ENCODE measurements around the gene CELF4.

Gene CELF4

DNA sequence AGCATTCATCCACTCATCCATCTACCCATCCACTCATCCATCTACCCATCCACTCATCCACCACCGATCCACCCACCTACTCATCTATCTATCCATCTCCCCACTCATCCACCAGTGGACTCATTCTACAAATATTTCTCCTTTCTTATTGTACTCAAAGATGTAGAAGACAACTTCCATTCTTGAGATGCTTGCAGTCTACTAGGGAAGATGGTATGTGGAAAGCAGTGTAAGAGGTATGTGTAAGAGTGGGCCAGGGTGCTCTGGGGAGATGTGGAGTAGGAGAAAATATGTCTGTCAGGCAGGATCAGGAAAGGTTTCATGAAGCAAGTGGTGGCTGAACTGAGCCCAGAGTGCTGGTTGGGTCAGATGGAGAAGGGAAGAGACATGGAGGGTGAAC, 150.8 kb downstream of the CELF4 start:
- H3K4me1 ChIP-seq = no peaks in the 10 kb centered on the region; a peak in 2 of 20 replicates
- no peak overlapping the region for H3K4me3 ChIP-seq
- no peak overlapping the region for H3K4me2 ChIP-seq
- TF ChIP-seq Cebpa-rat (IDR thresholded peaks at IDR 0.05) = no peak
- no peaks in the 10 kb centered on the region for H3K36me3 ChIP-seq
- H4K20me1 ChIP-seq = no peaks in the 10 kb centered on the region
- H3K27ac ChIP-seq = no peak overlapping the region
- no peaks in the 10 kb centered on the region for H3K27me3 ChIP-seq
- no peak overlapping the region for H3K9ac ChIP-seq
- H3K9me3 ChIP-seq (replicated peaks in 1 of 11) = peaks cover 11 to 19% (median 15%) of the 10 kb centered on the region in 11 experiments; a peak in 21 of 22 replicates

DNA sequence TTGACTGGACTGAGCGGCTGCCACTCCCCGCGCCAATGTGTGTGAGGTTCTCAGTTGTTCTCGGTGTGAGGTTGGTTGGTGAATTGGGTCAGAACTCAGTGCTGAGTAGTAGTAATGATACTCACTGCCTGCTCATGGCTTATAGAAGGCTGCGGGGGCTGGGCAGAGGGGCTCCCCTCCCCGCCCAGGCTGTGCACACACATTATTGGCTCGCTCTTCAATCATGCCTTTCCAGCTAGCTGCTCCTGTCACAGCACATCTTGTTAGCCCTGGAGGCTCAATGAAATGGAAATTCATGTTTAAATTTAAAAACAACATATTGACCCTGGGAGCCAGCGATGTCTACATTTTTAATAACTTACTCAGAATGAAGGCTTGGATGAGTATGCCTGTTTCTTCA, 152.8 kb downstream of the CELF4 start:
- no peaks in the 10 kb centered on the region for H3K36me3 ChIP-seq
- H3K4me2 ChIP-seq = no peak overlapping the region
- H3K9me3 ChIP-seq (replicated peaks in 1 of 11) = peaks cover 11 to 19% (median 15%) of the 10 kb centered on the region in 11 experiments; a peak in 21 of 22 replicates
- no peaks in the 10 kb centered on the region; a peak in 2 of 20 replicates for H3K4me1 ChIP-seq
- no peaks in the 10 kb centered on the region for H3K27me3 ChIP-seq
- H4K20me1 ChIP-seq = no peaks in the 10 kb centered on the region
- no peak overlapping the region for H3K4me3 ChIP-seq
- no peak overlapping the region for H3K27ac ChIP-seq
- no peak overlapping the region for H3K9ac ChIP-seq
- no peak for TF ChIP-seq Cebpa-rat (IDR thresholded peaks at IDR 0.05)

DNA sequence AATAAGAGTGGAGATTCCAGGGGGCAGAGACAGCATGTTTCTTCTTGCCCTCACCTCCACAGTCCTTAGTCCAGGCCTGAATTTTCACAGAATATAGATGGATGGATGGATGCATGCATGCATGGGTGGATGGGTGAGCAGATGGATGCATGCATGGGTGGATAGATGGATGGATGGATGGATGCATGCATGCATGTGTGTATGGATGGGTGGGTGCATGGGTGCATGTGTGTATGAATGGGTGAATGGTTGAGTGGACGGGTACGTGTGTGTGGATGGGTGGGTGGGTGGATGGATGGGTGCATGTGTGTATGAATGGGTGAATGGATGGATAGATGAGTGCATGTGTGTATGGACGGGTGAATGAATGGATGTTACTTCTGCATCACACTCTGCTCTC, 153.3 kb downstream of the CELF4 start:
- TF ChIP-seq Cebpa-rat (IDR thresholded peaks at IDR 0.05) = no peak
- no peaks in the 10 kb centered on the region; a peak in 2 of 20 replicates for H3K4me1 ChIP-seq
- H4K20me1 ChIP-seq = no peaks in the 10 kb centered on the region
- H3K9me3 ChIP-seq (replicated peaks in 1 of 11) = peaks cover 11 to 19% (median 15%) of the 10 kb centered on the region in 11 experiments; a peak in 21 of 22 replicates
- H3K9ac ChIP-seq = no peak overlapping the region
- no peak overlapping the region for H3K4me2 ChIP-seq
- H3K27me3 ChIP-seq = no peaks in the 10 kb centered on the region
- H3K36me3 ChIP-seq = no peaks in the 10 kb centered on the region
- no peak overlapping the region for H3K4me3 ChIP-seq
- no peak overlapping the region for H3K27ac ChIP-seq

DNA sequence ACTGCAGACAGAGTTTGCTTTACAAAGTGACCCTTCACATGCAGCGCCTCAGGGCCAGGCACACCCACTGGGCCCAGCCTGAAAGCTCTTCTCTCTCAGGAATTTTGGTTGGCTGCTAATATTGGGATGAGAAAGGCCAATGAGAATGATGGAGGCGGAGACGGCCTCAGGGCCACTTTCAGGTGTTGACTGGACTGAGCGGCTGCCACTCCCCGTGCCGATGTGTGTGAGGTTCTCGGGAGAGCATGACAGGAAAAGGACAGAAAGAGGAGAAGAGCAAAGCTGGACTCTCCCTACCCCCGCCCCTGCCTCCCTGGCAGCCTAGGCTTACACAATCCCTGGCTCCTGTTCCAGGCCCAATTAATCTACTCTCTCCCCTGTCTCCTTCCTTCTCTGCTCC, 155.7 kb downstream of the CELF4 start:
- Histone ChIP-seq H3K36me3 (no peaks in the 10 kb centered on the region), H3K4me1 (peaks cover 0 to 7% (median 0%) of the 10 kb centered on the region in 10 experiments; a peak in 2 of 20 replicates), H3K4me3 (no peak overlapping the region), H3K9ac (no peak overlapping the region), H3K9me3 (replicated peaks in 1 of 11) (peaks cover 11 to 19% (median 15%) of the 10 kb centered on the region in 11 experiments; a peak in 21 of 22 replicates), H3K27ac (no peak overlapping the region), H4K20me1 (no peaks in the 10 kb centered on the region), H3K4me2 (no peak overlapping the region), H3K27me3 (no peaks in the 10 kb centered on the region)
- TF ChIP-seq Cebpa-rat (IDR thresholded peaks at IDR 0.05) = no peak

DNA sequence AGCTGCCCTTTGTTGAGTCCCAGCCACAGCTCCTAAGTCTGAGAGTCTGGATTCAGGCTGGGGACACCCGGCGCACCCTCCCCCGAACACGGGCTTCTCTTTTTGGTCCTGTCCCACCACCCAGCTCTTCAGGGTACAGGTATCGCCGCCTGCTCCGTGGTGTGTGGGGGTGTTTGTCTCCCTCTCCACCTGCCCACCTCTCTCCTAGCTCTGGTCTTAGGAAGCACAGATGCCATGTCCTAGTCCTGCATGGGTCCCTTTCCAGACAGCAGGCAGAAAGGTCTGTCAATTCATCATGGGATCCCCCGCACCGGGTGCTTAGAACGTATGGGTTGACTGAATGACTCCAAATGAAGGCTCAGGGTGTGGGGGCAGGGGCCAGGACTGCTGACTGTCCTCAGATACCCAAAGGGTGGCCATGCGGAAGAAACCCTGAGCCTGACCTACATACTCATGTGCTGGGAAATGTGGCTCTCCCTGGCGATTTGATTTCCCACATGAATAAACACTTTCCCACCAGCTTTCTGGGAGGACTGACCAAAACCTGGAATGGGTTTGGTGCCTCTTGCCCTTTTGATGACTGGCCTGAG, 156.8 kb downstream of the CELF4 start:
- Histone ChIP-seq H3K9ac (no peak overlapping the region), H4K20me1 (no peaks in the 10 kb centered on the region; a peak in 1 of 22 replicates), H3K27me3 (no peaks in the 10 kb centered on the region), H3K4me3 (no peak overlapping the region), H3K27ac (no peak overlapping the region), H3K36me3 (no peaks in the 10 kb centered on the region), H3K4me2 (no peak overlapping the region), H3K9me3 (replicated peaks in 1 of 11) (peaks cover 11 to 19% (median 15%) of the 10 kb centered on the region in 11 experiments; a peak in 21 of 22 replicates), H3K4me1 (peaks cover 0 to 7% (median under 1%) of the 10 kb centered on the region in 10 experiments; a peak in 5 of 20 replicates)
- TF ChIP-seq Cebpa-rat (IDR thresholded peaks at IDR 0.05) = no peak

DNA sequence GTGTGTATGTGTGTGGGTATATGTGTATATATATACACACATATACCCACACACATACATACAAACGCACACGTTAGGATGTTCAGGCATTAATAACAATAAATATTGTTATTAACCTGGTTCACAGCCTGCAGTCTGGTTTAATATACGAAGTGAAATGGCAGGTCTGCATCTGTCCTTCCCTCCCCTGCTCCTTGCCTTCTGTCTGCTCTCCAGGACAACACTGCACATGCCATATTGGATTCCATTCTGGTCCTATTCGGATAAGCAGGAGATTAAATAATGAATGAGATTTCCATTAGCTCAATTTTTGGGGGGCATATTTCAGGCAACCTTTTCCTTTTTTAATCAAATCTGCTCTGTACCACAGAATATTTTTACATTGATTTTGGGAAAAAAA, 158.0 kb downstream of the CELF4 start:
- H3K36me3 ChIP-seq = no peaks in the 10 kb centered on the region
- peaks cover 11 to 19% (median 15%) of the 10 kb centered on the region in 11 experiments; a peak in 21 of 22 replicates for H3K9me3 ChIP-seq (replicated peaks in 1 of 11)
- no peaks in the 10 kb centered on the region; a peak in 2 of 22 replicates for H4K20me1 ChIP-seq
- no peak for TF ChIP-seq Cebpa-rat (IDR thresholded peaks at IDR 0.05)
- H3K27me3 ChIP-seq = no peaks in the 10 kb centered on the region
- peaks cover 0 to 18% (median 12%) of the 10 kb centered on the region in 10 experiments; a peak in 17 of 20 replicates for H3K4me1 ChIP-seq
- no peak overlapping the region for H3K4me2 ChIP-seq
- H3K9ac ChIP-seq = no peak overlapping the region
- H3K27ac ChIP-seq = no peak overlapping the region
- no peak overlapping the region for H3K4me3 ChIP-seq

DNA sequence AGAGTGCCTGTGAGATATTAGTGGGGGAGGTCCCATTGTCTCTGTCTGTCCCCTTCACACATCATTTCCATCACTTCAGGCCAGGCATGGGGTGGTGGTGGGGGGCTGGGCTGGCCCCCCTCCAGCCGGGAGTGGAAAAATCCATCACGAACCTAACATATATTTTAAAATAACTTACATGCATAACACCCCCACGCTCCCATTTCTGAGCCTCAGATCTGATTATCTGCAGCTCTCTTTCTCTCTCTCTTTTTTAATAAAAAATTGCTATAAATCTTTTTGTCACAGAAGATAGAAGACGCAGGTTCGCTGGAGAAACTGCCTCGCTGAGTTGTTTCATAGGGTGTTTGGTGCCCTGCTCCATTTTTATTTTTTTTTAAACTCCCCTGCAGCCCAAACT, 159.8 kb downstream of the CELF4 start:
- no peak for TF ChIP-seq Cebpa-rat (IDR thresholded peaks at IDR 0.05)
- H3K4me2 ChIP-seq = no peak overlapping the region
- H3K36me3 ChIP-seq = no peaks in the 10 kb centered on the region
- no peaks in the 10 kb centered on the region; a peak in 2 of 22 replicates for H4K20me1 ChIP-seq
- H3K27ac ChIP-seq = no peak overlapping the region
- H3K9ac ChIP-seq = no peak overlapping the region
- H3K27me3 ChIP-seq = no peaks in the 10 kb centered on the region
- peaks cover 2 to 7% (median 6%) of the 10 kb centered on the region in 11 experiments; a peak in 19 of 22 replicates for H3K9me3 ChIP-seq (replicated peaks in 1 of 11)
- H3K4me1 ChIP-seq = peaks cover 0 to 19% (median 15%) of the 10 kb centered on the region in 10 experiments; a peak in 17 of 20 replicates
- H3K4me3 ChIP-seq = no peak overlapping the region

DNA sequence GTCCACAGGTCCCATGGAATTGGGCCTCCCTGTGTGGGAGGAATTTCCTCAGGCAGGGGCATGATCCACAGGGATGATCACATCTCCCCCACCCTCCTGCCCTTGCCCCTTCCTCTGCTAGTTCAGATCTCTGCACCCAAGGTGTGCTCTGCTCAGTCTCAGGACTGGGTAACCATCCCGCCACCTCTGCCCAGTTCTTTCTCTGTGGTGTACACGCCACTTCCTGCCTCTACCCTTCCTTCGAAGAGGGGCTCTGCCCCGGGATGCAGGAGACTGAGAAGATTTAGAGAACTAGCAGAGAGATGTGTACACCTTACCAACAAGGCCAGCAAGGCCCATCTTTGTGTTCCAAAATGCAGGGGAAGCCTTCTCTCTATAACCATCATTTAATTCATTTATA, 160.4 kb downstream of the CELF4 start:
- no peaks in the 10 kb centered on the region; a peak in 2 of 22 replicates for H4K20me1 ChIP-seq
- no peak overlapping the region for H3K9ac ChIP-seq
- H3K27ac ChIP-seq = no peak overlapping the region
- no peaks in the 10 kb centered on the region for H3K27me3 ChIP-seq
- no peaks in the 10 kb centered on the region for H3K36me3 ChIP-seq
- no peak overlapping the region for H3K4me3 ChIP-seq
- no peak overlapping the region for H3K4me2 ChIP-seq
- H3K9me3 ChIP-seq (replicated peaks in 1 of 11) = peaks cover 0 to 2% (median under 1%) of the 10 kb centered on the region in 11 experiments; a peak in 5 of 22 replicates
- peaks cover 0 to 19% (median 15%) of the 10 kb centered on the region in 10 experiments; a peak in 17 of 20 replicates for H3K4me1 ChIP-seq
- no peak for TF ChIP-seq Cebpa-rat (IDR thresholded peaks at IDR 0.05)

DNA sequence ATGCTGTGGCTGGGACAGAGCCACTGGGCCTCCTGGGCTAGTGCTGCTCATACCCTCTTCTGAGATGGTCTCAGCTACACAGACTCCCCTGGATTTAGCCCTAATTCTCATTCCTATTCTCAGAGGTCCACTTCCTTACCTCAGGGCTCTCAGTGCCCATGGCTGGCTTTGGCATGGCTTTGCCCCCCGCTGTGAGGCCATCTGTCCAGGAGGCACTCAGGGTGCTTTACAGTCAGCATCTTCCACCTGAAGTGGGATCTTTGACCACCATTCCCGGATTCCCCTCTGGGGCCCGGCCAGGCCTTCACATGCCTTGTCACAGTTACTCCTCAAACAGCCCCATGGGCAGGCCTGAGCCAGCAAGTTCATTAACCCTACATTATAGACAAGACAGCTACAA, 161.8 kb downstream of the CELF4 start:
- H3K9me3 ChIP-seq (replicated peaks in 1 of 11) = no peaks in the 10 kb centered on the region
- no peak overlapping the region for H3K9ac ChIP-seq
- no peaks in the 10 kb centered on the region for H3K36me3 ChIP-seq
- no peak overlapping the region for H3K4me3 ChIP-seq
- H3K27ac ChIP-seq = no peak overlapping the region
- peak overlapping the region in 6 of 11 experiments; percentile 42 to 70 (median 55); a peak in 9 of 22 replicates for H3K4me2 ChIP-seq
- H3K4me1 ChIP-seq = peaks cover 0 to 19% (median 15%) of the 10 kb centered on the region in 10 experiments; a peak in 17 of 20 replicates
- H3K27me3 ChIP-seq = no peaks in the 10 kb centered on the region
- TF ChIP-seq Cebpa-rat (IDR thresholded peaks at IDR 0.05) = no peak
- no peaks in the 10 kb centered on the region; a peak in 2 of 22 replicates for H4K20me1 ChIP-seq

All from BLaER1 treated with 17β-estradiol and CSF1 and Interleukin-3, amounts not matched to agents 10 nM and 100 nM (cell line).